ENCODE data around the gene EEF1AKMT4.
"Not testable (repeated sequence)": the region's sequence is repeated elsewhere in the genome, so short reads cannot be mapped to it uniquely, and the experiment has no call there.

Gene EEF1AKMT4

DNA sequence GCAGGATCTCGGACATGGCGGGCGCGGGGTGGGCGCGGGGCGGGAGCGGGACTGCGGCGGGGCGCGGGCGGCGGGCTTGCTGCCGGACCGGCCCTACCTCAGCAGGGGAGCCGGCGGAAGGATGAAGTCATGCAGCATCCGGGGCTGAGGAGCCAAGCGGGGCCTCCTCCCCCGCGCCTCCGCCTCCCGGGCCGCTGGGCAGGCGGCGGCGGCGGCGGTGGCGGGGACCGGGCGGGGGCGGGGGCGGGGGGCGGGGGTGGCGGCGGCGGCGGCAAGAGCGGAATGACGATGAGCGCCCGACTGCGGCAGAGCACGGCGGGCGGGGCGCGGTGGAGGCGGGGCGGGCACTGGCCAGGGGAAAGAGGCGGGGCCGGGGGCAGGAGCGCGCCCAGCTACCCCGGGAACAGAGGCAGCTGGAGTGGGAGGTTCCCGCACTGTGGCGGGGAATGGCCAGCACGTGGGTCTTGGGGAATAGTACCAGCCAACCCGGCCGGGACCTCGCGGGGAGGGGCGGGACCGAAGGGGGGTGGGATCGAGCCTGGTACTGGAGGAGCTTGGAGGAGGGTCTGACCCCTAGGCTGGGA is 11.9 kb downstream of the EEF1AKMT4 start, which contains the start of gene CAMK2N2:
CAMK2N2 (minus strand) TSS at position 284 of the 584 bp plus-strand sequence; CDS start at position 16, 268 bp downstream.
- DNase-seq, result peak; percentile 13 to 19

DNA sequence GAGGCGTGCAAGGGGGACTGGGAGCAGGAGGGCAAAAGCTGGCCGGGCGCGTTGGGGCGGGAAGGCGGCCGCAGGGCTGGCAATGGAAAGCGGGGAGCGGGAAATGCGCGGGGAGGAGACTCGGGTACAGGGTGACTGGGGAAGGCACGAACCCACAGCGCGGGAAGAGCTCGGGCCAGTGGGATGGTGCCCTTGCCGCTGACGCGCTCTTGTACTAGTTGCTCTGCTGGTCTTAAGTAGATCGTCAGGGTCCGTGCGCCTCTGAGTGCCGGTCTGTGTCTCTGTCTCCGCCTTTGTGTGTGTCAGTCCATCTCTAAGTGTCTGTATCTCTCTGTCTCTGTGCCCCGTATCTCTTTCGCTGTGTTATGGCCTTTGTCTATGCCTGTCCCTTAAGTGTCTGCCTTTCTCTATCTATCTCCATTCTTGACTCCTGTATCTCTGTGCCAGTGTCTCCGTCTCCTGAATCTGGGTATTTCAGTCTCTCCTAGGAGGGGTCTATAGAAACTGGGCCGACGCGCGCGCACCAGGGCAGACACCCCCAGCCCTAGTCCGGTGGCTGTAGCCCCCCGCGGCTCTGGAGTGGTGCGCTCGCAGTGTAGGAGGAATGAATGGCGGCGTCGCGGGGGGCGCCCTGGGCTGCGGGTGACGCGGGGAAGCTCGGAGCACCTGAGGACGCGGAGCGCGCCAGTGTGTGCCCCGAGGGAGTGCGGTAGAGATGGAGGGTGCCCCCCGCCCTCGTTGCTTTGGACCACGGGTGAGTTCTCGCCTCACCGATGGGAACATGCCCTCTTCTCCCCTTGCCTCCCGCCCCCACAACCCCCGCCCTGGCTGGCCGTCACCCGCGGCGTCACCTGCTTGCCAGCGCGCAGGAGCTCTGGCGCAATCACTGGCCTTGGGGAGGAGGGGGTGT is 12.6 kb downstream of the EEF1AKMT4 start:
- DNase-seq, result peak; percentile 8 to 11

DNA sequence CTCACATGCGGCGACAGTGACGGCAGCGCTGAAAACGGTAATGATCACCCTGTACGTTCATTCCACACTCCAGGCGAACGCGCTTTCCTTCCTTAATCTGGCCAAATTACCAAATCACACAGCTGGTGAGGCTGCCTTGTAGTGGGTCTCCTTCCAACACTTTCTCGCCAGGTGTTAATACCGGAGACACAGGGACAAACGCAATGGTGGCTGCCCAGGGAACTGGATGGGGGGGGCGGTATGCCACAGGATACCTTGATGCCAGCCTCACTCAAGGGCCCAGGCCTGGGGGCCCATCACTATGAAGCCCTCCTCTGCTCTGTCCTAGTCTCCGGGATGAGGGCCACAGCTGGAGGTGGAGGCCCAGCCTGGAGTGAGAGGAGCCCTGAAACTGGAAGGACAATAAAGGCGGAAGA is 13.3 kb downstream of the EEF1AKMT4 start:
- no peak for DNase-seq

DNA sequence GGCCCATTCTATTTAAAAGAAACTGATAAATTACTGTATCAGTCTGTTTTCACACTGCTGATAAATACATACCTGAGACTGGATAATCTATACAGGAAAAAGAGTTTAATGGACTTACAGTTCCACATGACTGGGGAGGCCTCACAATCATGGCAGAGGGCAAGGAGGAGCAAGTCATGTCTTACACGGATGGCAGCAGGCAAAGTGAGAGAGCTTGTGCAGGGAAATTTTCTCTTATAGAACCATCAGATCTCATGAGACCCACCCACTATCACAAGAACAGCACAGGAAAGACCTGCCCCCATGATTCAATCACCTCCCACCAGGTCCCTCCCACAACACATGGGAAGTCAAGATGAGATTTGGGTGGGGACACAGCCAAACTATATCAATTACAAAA is 17.8 kb downstream of the EEF1AKMT4 start:
- DNase-seq, result not testable (repeated sequence)

DNA sequence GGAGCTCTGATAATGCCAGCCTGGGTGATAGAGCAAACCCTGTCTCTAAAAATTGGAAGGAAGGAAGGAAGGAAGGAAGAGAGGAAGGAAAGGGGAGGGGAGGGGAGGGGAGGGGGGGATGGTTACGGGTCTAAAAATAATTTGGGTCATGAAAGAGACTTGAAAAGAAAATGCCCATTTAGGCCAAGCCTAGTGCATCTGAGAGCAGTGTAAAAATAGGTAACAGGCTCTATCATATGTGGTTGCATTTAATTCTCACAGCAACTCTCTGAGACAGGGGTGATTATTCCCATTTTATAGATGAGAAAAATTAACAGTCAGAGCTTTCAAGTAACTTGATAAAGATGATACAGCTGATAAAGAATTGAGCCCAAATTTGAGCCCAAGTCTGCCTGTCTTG is 22.8 kb downstream of the EEF1AKMT4 start:
- no peak for DNase-seq

DNA sequence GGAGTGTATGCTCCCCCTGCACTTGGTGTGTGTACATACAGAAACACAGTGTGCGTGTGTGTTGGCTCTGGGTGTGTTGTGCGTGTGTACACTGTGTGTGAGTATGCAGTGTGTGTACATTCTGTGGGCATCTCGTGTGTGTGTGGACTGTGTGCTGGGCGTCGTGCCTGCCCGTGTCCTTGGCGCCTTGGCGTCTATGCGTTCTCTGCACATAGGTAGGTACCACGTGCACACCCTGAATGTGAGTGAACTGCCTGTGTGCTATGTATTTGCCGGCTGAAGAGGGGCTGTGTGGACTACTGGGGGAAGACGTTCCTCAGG is 25.9 kb downstream of the EEF1AKMT4 start:
- no peak for DNase-seq

DNA sequence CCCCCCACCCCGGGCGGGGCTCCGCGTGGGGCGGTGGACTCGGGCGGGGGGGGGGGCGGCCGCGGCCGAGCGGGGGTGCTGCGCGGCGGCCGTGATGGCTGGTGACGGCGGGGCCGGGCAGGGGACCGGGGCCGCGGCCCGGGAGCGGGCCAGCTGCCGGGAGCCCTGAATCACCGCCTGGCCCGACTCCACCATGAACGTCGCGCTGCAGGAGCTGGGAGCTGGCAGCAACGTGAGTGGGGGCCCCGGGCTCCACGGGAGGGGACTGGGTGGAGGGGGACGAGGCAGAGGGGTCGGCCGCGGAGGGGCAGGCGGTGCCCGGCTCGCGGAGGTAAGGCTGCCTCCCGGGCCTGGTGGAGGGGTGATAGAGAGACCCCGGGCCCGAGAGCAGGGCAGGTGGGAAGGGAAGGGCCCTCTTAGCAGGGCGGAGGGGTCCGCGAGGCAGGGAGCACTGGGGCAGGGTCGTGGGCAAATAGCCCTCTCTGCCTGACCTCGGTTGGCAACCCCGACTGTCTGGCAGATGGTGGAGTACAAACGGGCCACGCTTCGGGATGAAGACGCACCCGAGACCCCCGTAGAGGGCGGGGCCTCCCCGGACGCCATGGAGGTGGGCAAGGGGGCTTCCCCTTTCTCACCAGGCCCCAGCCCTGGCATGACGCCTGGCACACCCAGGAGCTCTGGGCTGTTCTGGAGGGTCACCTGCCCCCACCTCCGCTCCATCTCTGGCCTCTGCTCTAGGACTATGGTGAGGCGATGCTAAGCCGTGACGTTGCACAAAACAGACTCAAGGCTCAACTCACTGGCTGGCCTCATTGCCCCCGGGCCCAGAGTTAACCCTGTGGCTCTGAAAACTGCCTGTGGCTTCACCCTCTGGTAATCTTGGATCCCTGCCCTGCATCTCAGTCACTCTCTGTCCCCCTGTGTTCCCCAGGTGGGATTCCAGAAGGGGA is 26.8 kb downstream of the EEF1AKMT4 start, which contains the start of gene ECE2:
ECE2 (plus strand) TSS at position 62 of the 950 bp plus-strand sequence; CDS start at position 194, 132 bp downstream.
- DNase-seq, result no peak

DNA sequence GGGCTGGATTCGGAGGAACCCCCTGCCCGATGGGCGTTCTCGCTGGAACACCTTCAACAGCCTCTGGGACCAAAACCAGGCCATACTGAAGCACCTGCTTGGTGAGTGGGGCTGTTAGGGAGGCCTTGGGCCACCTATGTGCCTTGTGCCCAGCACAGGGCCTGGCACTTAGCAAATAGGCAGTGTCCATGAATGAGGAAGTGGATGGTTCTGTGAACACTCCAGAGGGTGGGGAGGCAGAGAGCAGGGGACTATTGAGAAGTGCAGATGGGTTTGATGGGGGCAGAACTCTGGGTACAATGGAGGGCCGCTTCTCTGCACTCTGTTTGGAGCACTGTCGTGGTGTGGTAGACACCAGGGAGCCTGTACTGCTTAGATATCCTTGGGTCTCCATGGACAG is 27.9 kb downstream of the EEF1AKMT4 start:
- no peak for DNase-seq

DNA sequence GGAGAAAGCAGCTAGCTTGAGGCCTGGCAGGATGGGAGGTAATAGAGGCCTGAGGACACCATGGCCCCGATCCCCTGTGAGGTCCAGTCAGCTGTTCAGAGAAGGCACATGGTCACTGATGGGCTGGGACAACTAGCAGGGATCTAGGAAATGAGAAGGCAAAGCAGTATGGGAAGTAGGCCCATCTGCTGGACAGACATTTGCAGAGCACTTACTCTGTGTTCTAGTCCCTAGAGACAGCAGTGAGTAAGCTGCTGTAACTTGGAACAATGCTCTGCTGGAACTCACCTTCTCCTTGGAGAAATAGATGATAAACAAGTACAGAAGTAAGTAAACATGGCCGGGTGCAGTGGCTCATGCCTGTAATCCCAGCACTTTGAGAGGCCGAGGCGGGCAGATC is 33.5 kb downstream of the EEF1AKMT4 start:
- no peak for DNase-seq

DNA sequence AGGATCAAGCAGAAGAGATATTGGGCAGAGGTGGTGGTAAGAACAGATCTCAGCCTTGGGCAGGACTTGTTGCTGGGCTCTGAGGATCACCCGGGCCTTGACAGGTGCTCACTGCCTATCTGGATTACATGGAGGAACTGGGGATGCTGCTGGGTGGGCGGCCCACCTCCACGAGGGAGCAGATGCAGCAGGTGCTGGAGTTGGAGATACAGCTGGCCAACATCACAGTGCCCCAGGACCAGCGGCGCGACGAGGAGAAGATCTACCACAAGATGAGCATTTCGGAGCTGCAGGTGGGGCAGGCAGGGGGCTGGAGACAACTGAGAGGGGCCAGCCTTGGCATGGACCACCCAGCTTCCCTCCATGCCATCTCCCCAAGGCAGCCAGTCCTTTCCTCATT is 34.2 kb downstream of the EEF1AKMT4 start:
- no peak for DNase-seq

DNA sequence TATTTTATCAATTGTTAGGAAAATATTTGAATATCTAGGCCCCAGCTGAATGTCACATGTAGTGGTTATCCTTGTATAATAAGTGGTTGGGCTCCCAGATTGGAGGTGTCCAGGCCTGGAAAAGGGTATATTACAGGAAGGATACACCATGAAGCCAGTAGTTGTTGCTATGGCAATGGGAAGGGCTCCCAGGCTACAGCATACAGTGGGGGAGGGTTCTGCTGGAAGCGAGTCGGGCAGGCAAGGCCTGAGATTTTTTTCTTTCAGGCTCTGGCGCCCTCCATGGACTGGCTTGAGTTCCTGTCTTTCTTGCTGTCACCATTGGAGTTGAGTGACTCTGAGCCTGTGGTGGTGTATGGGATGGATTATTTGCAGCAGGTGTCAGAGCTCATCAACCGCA is 35.2 kb downstream of the EEF1AKMT4 start:
- DNase-seq, result peak in 1 of 2 donors; percentile 13

DNA sequence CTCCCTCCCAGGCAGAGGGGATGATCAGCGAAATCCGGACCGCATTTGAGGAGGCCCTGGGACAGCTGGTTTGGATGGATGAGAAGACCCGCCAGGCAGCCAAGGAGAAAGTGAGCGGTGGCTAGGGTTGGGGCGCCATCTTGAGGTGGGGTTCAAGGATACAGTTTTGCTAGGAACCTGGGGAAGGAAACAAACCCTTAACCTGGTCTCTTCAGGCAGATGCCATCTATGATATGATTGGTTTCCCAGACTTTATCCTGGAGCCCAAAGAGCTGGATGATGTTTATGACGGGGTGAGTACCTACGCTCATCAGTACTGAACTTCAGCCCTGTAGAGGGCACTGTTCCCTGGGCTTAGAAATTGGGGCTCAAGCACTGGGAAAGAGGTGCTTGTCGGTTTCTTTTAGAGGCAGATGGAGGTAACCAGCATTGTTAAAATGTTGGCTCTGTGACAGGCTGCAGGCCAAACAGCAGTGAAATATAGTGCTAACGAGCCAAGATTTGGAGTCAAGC is 40.0 kb downstream of the EEF1AKMT4 start:
- DNase-seq, result peak; percentile 15 to 67

DNA sequence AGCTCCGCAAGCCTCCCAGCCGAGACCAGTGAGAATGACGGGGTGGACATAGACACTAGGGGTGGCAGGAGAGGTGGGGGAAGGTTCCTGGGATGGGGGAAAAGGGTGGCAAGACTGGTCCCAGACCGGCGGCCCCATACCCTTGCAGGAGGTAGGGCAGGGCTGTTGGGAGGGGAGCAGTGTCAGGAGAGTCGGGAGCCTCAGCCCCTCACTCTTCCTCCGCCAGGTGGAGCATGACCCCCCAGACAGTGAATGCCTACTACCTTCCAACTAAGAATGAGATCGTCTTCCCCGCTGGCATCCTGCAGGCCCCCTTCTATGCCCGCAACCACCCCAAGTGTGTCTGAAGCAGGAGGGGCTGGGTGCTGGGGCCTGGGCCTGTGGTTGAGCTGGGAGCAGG is 40.9 kb downstream of the EEF1AKMT4 start:
- DNase-seq, result no peak

DNA sequence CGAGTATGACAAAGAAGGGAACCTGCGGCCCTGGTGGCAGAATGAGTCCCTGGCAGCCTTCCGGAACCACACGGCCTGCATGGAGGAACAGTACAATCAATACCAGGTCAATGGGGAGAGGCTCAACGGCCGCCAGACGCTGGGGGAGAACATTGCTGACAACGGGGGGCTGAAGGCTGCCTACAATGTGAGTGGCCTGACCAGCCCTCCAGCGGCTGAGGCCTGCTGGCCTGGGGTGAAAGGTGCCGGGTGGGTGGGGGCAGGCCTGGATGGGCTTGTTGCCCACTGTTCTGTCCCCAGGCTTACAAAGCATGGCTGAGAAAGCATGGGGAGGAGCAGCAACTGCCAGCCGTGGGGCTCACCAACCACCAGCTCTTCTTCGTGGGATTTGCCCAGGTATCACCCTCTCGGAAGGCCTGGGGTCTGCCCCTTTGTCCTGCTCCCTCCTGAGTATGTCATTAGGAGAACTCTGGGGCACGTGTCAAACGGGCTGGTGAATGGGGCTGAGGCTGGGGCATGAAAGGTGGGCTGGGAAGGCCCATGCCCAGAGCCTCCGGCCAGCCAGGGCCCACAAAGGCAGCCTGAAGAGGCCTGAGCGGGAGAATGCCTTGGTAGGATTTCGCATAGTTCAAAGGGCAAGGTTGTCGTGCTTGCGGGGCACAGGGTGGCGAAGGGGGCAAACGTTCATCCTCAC is 41.7 kb downstream of the EEF1AKMT4 start:
- no peak for DNase-seq

DNA sequence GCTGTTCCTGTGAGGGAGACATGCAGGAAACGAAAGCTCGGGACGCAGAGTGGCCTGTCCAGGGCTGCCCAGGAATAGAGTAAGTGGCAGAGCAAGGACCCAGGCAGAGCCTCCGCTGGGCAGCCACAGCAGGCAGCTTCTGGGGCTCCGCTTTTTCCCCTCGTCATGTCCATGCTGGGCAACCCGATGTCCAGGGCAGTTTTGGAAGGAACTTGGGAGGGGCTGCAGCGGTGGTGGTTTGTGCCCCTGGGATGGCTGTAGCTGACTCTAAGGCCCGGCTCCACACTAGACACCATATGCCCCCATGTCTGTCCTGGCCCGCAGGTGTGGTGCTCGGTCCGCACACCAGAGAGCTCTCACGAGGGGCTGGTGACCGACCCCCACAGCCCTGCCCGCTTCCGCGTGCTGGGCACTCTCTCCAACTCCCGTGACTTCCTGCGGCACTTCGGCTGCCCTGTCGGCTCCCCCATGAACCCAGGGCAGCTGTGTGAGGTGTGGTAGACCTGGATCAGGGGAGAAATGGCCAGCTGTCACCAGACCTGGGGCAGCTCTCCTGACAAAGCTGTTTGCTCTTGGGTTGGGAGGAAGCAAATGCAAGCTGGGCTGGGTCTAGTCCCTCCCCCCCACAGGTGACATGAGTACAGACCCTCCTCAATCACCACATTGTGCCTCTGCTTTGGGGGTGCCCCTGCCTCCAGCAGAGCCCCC is 42.4 kb downstream of the EEF1AKMT4 start:
- no peak for DNase-seq

DNA sequence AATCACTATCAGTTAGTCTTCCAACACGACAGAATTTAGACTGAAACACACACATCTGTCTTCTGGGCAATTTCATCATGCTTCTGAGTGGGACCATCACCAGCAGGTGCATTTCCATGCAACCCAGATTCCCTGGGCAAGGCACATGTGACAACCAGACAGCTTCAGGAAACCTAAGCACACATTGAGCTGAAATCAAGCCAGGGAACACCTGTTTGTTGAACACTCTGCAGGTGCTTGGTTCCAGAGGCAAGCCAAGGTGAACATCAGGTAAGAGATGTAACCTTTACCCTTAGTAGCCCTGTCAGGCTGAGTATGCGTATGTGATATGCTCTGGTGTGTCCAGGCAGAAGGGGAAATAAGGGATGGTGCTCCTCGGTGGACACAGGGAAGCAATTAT is 46.3 kb downstream of the EEF1AKMT4 start:
- DNase-seq, result no peak

DNA sequence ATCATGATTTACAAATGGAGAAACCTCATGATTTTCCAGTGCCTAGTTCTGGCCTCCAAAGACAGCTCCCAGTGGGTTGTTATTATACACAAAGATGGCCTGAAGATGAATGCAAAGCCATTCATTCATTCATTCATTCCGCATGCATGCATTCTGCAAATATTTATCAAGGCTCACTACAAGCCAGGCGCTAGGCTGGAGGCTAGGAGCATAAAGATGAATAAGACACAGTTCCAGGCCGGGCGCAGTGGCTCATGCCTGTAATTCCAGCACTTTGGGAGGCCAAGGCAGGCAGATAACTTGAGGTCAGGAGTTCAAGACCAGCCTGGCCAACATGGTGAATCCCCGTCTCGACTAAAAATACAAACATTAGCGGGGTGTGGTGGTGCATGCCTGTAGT is 47.1 kb downstream of the EEF1AKMT4 start:
- no peak for DNase-seq

DNA sequence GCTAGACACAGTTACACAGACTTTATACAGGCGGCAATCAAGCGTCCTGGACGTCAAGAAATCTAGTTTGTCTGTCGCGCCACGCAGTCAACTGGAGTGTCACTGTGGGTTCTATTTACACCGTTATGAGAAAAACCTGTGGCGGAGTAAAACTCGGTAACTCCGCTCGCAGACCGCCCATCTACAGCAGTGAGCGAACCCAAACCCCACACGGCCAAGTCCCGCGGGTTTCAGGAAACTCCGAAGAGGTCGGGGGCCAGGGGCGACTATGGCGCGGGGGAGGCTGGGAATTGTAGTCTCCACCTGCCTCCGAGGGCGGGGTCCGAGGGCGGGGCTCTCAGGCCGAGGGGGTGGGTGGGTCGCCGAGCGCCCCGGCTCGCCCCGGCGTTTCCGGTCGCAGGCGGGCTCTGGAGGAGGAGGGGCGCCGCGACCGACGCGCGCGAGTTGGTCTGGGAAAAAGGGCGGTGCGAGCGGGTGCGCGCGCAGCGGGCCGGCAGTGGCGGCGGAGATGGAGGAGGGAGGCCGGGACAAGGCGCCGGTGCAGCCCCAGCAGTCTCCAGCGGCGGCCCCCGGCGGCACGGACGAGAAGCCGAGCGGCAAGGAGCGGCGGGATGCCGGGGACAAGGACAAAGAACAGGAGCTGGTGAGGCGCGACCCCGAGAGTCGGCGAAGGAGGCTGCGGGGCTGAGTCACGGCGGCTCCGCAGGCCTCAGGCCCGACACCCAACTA is 49.5 kb downstream of the EEF1AKMT4 start, which contains the start of gene PSMD2:
PSMD2 (plus strand) TSS at position 483 of the 729 bp plus-strand sequence; CDS start at position 509, 26 bp downstream.
- DNase-seq, result peak; percentile 95 to 96

DNA sequence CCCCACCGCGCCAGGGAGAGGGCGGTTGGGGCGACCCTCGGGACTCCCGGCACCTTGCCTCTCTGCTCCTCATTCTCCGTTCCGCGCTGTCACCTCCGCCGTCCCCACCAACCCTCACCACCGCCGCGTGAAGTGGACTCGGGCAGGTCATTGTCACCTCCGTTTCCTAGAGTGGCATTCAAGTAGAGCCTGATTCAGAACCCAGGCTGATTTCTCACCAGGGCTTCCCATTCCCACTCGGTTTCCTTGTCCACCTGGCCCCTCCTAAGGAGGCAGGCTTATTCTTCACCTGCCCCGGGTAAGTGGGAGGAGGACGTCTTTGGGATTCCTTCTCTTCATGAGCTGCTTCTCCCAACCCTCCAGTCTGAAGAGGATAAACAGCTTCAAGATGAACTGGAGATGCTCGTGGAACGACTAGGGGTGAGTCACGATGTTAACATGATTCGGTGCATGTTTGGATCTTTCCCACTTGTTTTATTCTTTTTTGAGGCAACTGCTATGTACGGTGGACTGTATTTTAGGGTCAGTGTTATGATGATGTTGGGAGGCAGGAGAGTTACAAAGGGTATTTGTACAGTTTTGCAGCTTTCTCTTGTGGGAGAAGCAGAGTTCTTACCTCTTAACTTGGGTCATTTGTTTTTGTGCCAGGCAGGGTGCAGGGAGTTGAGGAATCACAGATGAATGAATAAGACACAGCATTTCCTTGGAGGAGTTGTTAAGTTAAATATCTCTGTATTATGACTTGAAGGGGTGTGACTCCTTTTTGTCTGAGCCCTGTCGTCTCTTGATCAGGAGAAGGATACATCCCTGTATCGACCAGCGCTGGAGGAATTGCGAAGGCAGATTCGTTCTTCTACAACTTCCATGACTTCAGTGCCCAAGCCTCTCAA is 50.3 kb downstream of the EEF1AKMT4 start:
- DNase-seq, result no peak

DNA sequence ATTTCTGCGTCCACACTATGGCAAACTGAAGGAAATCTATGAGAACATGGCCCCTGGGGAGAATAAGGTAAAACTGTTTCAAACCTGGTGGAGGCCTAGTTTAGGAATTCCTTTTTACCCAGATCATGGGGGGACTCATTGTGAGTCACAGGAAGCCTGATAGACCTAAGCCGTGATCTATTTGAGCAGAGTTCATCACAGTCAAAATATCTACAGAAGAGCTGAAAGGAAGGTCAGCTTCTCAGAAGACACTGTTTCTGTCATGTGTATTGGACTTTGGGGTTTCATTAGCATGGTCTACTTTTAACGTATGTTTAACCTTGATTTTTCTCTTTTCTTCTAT is 50.9 kb downstream of the EEF1AKMT4 start:
- no peak for DNase-seq

Data from inflammatory macrophage treated with lipopolysaccharide for 1 hour (primary cell).